Loucy (cell line): ENCODE results near the gene ZNF438.

Experiments used
- H2AFZ ChIP-seq: fragments of 200-600 bp; sonication (generic); 2 replicates; pipeline ENCODE4 v1.6.0; 2016; ENCODE audit warnings: antibody characterized with exemption, mild to moderate bottlenecking, low read length, moderate library complexity
- H3F3A ChIP-seq: fragments of 200-600 bp; 2 replicates; pipeline ENCODE4 v1.6.0; 2016; ENCODE audit warnings: antibody characterized with exemption, low read depth, mild to moderate bottlenecking
- H3K27me3 ChIP-seq: fragments of 200-600 bp; sonication (generic); 2 replicates; pipeline ENCODE4 v1.6.1; 2014; ENCODE audit warnings: low read length, mild to moderate bottlenecking; ENCODE audit not compliant: insufficient read depth, poor library complexity, severe bottlenecking
- H3K36me3 ChIP-seq: fragments of 200-600 bp; sonication (generic); 2 replicates; pipeline ENCODE4 v1.6.1; 2016; ENCODE audit warnings: low read length; ENCODE audit not compliant: insufficient read depth
- H3K4me1 ChIP-seq: fragments of 200-600 bp; sonication (generic); 2 replicates; pipeline ENCODE4 v1.5.1; 2014; ENCODE audit warnings: low read length, mild to moderate bottlenecking; ENCODE audit not compliant: insufficient read depth, poor library complexity, severe bottlenecking
- H3K4me2 ChIP-seq: fragments of 200-600 bp; sonication (generic); 2 replicates; pipeline ENCODE4 v1.6.0; 2014; ENCODE audit warnings: antibody characterized with exemption, low read length, low read depth, mild to moderate bottlenecking; ENCODE audit not compliant: poor library complexity, severe bottlenecking
- H3K4me3 ChIP-seq: fragments of 200-600 bp; sonication (generic); 2 replicates; pipeline ENCODE4 v1.5.1; 2014; ENCODE audit warnings: low read length, mild to moderate bottlenecking, mixed read lengths; ENCODE audit not compliant: poor library complexity, severe bottlenecking
- H3K79me2 ChIP-seq: fragments of 200-600 bp; sonication (generic); 2 replicates; pipeline ENCODE4 v1.6.1; 2014; ENCODE audit warnings: low read length; ENCODE audit not compliant: insufficient read depth
- H3K9ac ChIP-seq: fragments of 200-600 bp; sonication (generic); 2 replicates; pipeline ENCODE4 v1.6.0; 2014; ENCODE audit warnings: mild to moderate bottlenecking, low read depth, low read length, moderate library complexity; ENCODE audit not compliant: poor library complexity, severe bottlenecking
- H3K9me2 ChIP-seq: fragments of 200-600 bp; sonication (generic); replicated peaks from 2 replicates; pipeline ENCODE4 v1.6.1; 2016; ENCODE audit warnings: low read depth, low read length, mixed read lengths
- H3K9me3 ChIP-seq: fragments of 200-600 bp; sonication (generic); 2 replicates; pipeline ENCODE4 v1.6.1; 2014; ENCODE audit warnings: mild to moderate bottlenecking, antibody characterized with exemption, low read length, low read depth; ENCODE audit not compliant: insufficient read depth
- H4K20me1 ChIP-seq: fragments of 200-600 bp; sonication (generic); 2 replicates; pipeline ENCODE4 v1.6.0; 2014; ENCODE audit warnings: antibody characterized with exemption, low read length, mild to moderate bottlenecking; ENCODE audit not compliant: insufficient read depth, poor library complexity, severe bottlenecking
- CTCF ChIP-seq: fragments of 200-600 bp; sonication (generic); conservative IDR thresholded peaks from 2 replicates; pipeline ENCODE4 v1.5.1; 2014; ENCODE audit warnings: mild to moderate bottlenecking, antibody characterized with exemption, low read length
- EZH2phosphoT487 ChIP-seq: fragments of 200-600 bp; IDR thresholded peaks from 2 replicates; pipeline ENCODE4 v1.6.1; 2018; ENCODE audit warnings: antibody characterized with exemption, mild to moderate bottlenecking, moderate library complexity, borderline replicate concordance

Gene ZNF438

GRCh38 chr10:30820261-30820991, 211.2 kb downstream of the ZNF438 start:
- H3K27me3 ChIP-seq, result no peaks in the 10 kb centered on the region
- H3K4me2 ChIP-seq, result no peak overlapping the region
- no peaks in the 10 kb centered on the region for H4K20me1 ChIP-seq
- H3K79me2 ChIP-seq, result no peaks in the 10 kb centered on the region
- H3K9ac ChIP-seq, result no peak overlapping the region
- peaks cover 30% of the 10 kb centered on the region for H3K4me1 ChIP-seq
- no peak overlapping the region for H2AFZ ChIP-seq
- TF ChIP-seq EZH2phosphoT487, result no peak
- TF ChIP-seq CTCF, result no peak
- H3K9me2 ChIP-seq, result no peaks in the 10 kb centered on the region
- no peaks in the 10 kb centered on the region for H3K9me3 ChIP-seq
- no peak overlapping the region for H3K4me3 ChIP-seq
- no peaks in the 10 kb centered on the region for H3F3A ChIP-seq
- no peaks in the 10 kb centered on the region for H3K36me3 ChIP-seq

- no peaks in the 10 kb centered on the region for H3K9me2 ChIP-seq
- no peaks in the 10 kb centered on the region for H3K27me3 ChIP-seq
- no peak overlapping the region for H2AFZ ChIP-seq
- no peaks in the 10 kb centered on the region for H3F3A ChIP-seq
- no peaks in the 10 kb centered on the region for H3K36me3 ChIP-seq
- TF ChIP-seq EZH2phosphoT487 (no peak), CTCF (no peak)
- no peak overlapping the region for H3K9ac ChIP-seq
- H3K4me2 ChIP-seq, result no peak overlapping the region
- no peak overlapping the region for H3K4me3 ChIP-seq
- no peaks in the 10 kb centered on the region for H3K9me3 ChIP-seq
- H4K20me1 ChIP-seq, result no peaks in the 10 kb centered on the region
- H3K79me2 ChIP-seq, result no peaks in the 10 kb centered on the region
- peaks cover 32% of the 10 kb centered on the region for H3K4me1 ChIP-seq
These were observed 212.1 kb downstream of the ZNF438 start for GRCh38 chr10:30819341-30820181.

- no peak for TF ChIP-seq EZH2phosphoT487
- TF ChIP-seq CTCF, result no peak
- Histone ChIP-seq H3K4me1 (peaks cover 39% of the 10 kb centered on the region), H3K4me3 (no peak overlapping the region)
These were observed 212.8 kb downstream of the ZNF438 start for GRCh38 chr10:30818854-30819253.

More at GRCh38 chr10:30818854-30819253, 212.8 kb downstream of the ZNF438 start:
- Histone ChIP-seq H3K9ac (no peak overlapping the region), H3K36me3 (no peaks in the 10 kb centered on the region), H3F3A (no peaks in the 10 kb centered on the region), H3K9me3 (no peaks in the 10 kb centered on the region), H3K79me2 (no peaks in the 10 kb centered on the region), H3K4me2 (no peak overlapping the region), H3K9me2 (no peaks in the 10 kb centered on the region), H2AFZ (no peak overlapping the region), H4K20me1 (no peaks in the 10 kb centered on the region), H3K27me3 (no peaks in the 10 kb centered on the region)
